Measurements from ENCODE around the gene CREB3L2. TPM values are rescaled to one million over a fixed set of nuclear protein-coding genes. Genes with fewer than 3 reads are reported as not detected.

The CREB3L2 gene
- total RNA-seq, 1 experiment from 2014 or later: 39.9 TPM

DNA sequence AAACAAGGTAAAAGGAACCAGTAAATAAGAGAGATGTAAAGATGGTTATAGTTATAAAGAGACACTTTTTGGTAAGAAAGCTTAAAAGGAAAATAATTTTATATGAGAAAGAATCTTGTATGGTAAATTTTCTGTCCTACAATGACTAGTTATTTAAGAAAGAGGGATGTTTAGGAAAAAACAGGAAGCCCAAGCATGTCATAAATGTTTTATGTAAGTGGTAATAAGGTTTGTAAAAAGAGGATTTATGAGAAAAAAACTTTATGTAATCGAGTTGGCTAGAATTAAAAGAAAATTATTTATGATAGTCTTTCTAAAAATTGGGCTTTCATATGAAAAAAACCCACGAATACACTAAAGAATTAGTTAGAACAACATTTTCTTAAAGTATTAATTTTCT lies 34.2 kb upstream of the CREB3L2 start:
- intact Hi-C loops (cut with micrococcal nuclease; ENCODE audit: unreplicated experiment): no loop called here
- TF ChIP-seq CTCF (IDR thresholded peaks at IDR 0.05; ENCODE audit: unreplicated experiment): no peak
- Mint-ChIP-seq H3K9me3 (ENCODE audit: low read depth, unreplicated experiment) (peaks cover 6% of the 10 kb centered on the region), H3K4me1 (ENCODE audit: low read depth, unreplicated experiment) (peaks cover under 1% of the 10 kb centered on the region), H3K27ac (ENCODE audit: unreplicated experiment) (no peak overlapping the region), H3K4me3 (ENCODE audit: low read depth, unreplicated experiment) (no peak overlapping the region), H3K27me3 (ENCODE audit: unreplicated experiment) (no peaks in the 10 kb centered on the region), H3K36me3 (ENCODE audit: insufficient read depth, unreplicated experiment) (no peaks in the 10 kb centered on the region)
- CTCF ChIA-PET: no interaction called here
- no TSS peak for BruUV-seq (replicated peaks)
- no peak for DNase-seq

DNA sequence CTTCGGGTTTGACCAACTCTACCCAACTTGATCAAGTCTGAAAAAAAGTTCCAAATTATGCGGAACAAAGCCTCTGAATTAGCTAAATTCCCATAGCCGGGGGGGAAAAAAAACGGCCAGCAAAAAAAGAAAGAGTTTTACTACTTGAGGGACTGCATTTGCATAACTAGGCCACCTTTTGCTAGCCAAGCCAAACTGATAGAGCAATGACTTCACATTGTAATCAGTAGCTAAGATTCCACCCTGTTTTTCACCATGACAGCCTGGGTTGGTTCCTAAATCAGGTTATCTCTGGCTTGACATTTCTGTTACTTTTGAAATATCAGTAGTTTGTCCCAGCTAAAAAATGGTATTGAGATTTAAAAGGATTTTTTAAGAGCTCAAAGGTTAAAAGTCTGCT lies 31.4 kb upstream of the CREB3L2 start:
- no peaks in the 10 kb centered on the region for H3K27me3 Mint-ChIP-seq (ENCODE audit: unreplicated experiment)
- no TSS peak for BruUV-seq (replicated peaks)
- H3K4me1 Mint-ChIP-seq (ENCODE audit: low read depth, unreplicated experiment): peaks cover 10% of the 10 kb centered on the region
- no peak for TF ChIP-seq CTCF (IDR thresholded peaks at IDR 0.05; ENCODE audit: unreplicated experiment)
- H3K36me3 Mint-ChIP-seq (ENCODE audit: insufficient read depth, unreplicated experiment): no peaks in the 10 kb centered on the region
- no peak overlapping the region for H3K27ac Mint-ChIP-seq (ENCODE audit: unreplicated experiment)
- CTCF ChIA-PET: no interaction called here
- peaks cover 3% of the 10 kb centered on the region for H3K9me3 Mint-ChIP-seq (ENCODE audit: low read depth, unreplicated experiment)
- intact Hi-C loops (cut with micrococcal nuclease; ENCODE audit: unreplicated experiment): no loop called here
- no peak for DNase-seq
- no peak overlapping the region for H3K4me3 Mint-ChIP-seq (ENCODE audit: low read depth, unreplicated experiment)

- intact Hi-C loops (cut with micrococcal nuclease; ENCODE audit: unreplicated experiment): no loop called here
- H3K9me3 Mint-ChIP-seq (ENCODE audit: low read depth, unreplicated experiment): peaks cover 3% of the 10 kb centered on the region
- no peaks in the 10 kb centered on the region for H3K27me3 Mint-ChIP-seq (ENCODE audit: unreplicated experiment)
- DNase-seq: no peak
- H3K27ac Mint-ChIP-seq (ENCODE audit: unreplicated experiment): no peak overlapping the region
- TF ChIP-seq CTCF (IDR thresholded peaks at IDR 0.05; ENCODE audit: unreplicated experiment): no peak
- no peak overlapping the region for H3K4me3 Mint-ChIP-seq (ENCODE audit: low read depth, unreplicated experiment)
- no peaks in the 10 kb centered on the region for H3K36me3 Mint-ChIP-seq (ENCODE audit: insufficient read depth, unreplicated experiment)
- H3K4me1 Mint-ChIP-seq (ENCODE audit: low read depth, unreplicated experiment): peaks cover 10% of the 10 kb centered on the region
- no TSS peak for BruUV-seq (replicated peaks)
- CTCF ChIA-PET: no interaction called here
Measured at GRCh38 chr7:138032770-138033169, 30.9 kb upstream of the CREB3L2 start.

- no TSS peak for BruUV-seq (replicated peaks)
- Mint-ChIP-seq H3K4me1 (ENCODE audit: low read depth, unreplicated experiment) (peaks cover 10% of the 10 kb centered on the region), H3K9me3 (ENCODE audit: low read depth, unreplicated experiment) (peaks cover 3% of the 10 kb centered on the region), H3K36me3 (ENCODE audit: insufficient read depth, unreplicated experiment) (no peaks in the 10 kb centered on the region), H3K4me3 (ENCODE audit: low read depth, unreplicated experiment) (no peak overlapping the region), H3K27me3 (ENCODE audit: unreplicated experiment) (no peaks in the 10 kb centered on the region), H3K27ac (ENCODE audit: unreplicated experiment) (no peak overlapping the region)
- TF ChIP-seq CTCF (IDR thresholded peaks at IDR 0.05; ENCODE audit: unreplicated experiment): no peak
- intact Hi-C loops (cut with micrococcal nuclease; ENCODE audit: unreplicated experiment): no loop called here
- DNase-seq: no peak
- CTCF ChIA-PET: no interaction called here
Measured at GRCh38 chr7:138032186-138032585, 30.3 kb upstream of the CREB3L2 start.
